GM12878 (cell line): Measurements from ENCODE around the gene TRANK1. TPM values are rescaled to one million over a fixed set of nuclear protein-coding genes. Genes with fewer than 3 reads are reported as not detected.

ENCODE experiments used
- BCL11A ChIP-seq: IDR thresholded peaks from 2 replicates; pipeline ENCODE4 v1.6.1; 2011; ENCODE audit warnings: low read depth, low read length
- BCL3 ChIP-seq: IDR thresholded peaks from 2 replicates; pipeline ENCODE4 v1.6.1; 2011; ENCODE audit warnings: borderline replicate concordance, low read depth, mild to moderate bottlenecking, moderate library complexity, low read length; ENCODE audit not compliant: insufficient read depth, poor library complexity, severe bottlenecking
- BCLAF1 ChIP-seq: fragments of 450-650 bp; IDR thresholded peaks from 2 replicates; pipeline ENCODE4 v1.6.1; 2017; ENCODE audit warnings: antibody characterized with exemption, mild to moderate bottlenecking, moderate library complexity
- BHLHE40 ChIP-seq, 2 experiments: fragments of 450-650 bp in 1 of 2; IDR thresholded peaks; 2 replicates each; pipeline ENCODE4 v1.6.1; 2011 to 2017; ENCODE audit warnings: low read depth in 2 of 2, borderline replicate concordance in 1 of 2, improper control_type of control experiment in 1 of 2, low read length in 1 of 2, mild to moderate bottlenecking in 1 of 2
- BRCA1 ChIP-seq: IDR thresholded peaks from 2 replicates; pipeline ENCODE4 v1.6.1; 2011; ENCODE audit warnings: low read depth, low read length, improper control_type of control experiment
- FOXM1 ChIP-seq: IDR thresholded peaks from 2 replicates; pipeline ENCODE4 v1.6.1; 2012; ENCODE audit warnings: low read depth, mild to moderate bottlenecking, inconsistent platforms, low read length, moderate library complexity
- MAX ChIP-seq: IDR thresholded peaks from 2 replicates; pipeline ENCODE4 v1.6.1; 2012; ENCODE audit warnings: low read depth, low read length, improper control_type of control experiment
- MTA2 ChIP-seq: fragments of 450-650 bp; IDR thresholded peaks from 2 replicates; pipeline ENCODE4 v1.6.1; 2016; ENCODE audit warnings: low read depth, mild to moderate bottlenecking, moderate library complexity
- MXI1 ChIP-seq: fragments of 150-350 bp; IDR thresholded peaks from 2 replicates; pipeline ENCODE4 v1.6.1; 2011; ENCODE audit warnings: low read depth, mild to moderate bottlenecking, inconsistent platforms, low read length, improper control_type of control experiment
- NKRF ChIP-seq: fragments of 450-650 bp; conservative IDR thresholded peaks from 2 replicates; pipeline ENCODE4 v1.6.1; 2017; ENCODE audit warnings: mild to moderate bottlenecking, moderate library complexity
- NR2C1 ChIP-seq: fragments of 450-650 bp; IDR thresholded peaks from 2 replicates; pipeline ENCODE4 v1.6.1; 2017; ENCODE audit warnings: antibody characterized with exemption, mild to moderate bottlenecking, moderate library complexity
- PRDM15 ChIP-seq: fragments of 450-650 bp; formaldehyde crosslinking; IDR thresholded peaks from 2 replicates; pipeline ENCODE4 v1.4.0; 2020; ENCODE audit warnings: mild to moderate bottlenecking, moderate library complexity
- RAD51 ChIP-seq: fragments of 450-650 bp; IDR thresholded peaks from 2 replicates; pipeline ENCODE4 v1.6.1; 2016; ENCODE audit warnings: moderate library complexity, mild to moderate bottlenecking, inconsistent platforms
- RBBP5 ChIP-seq: fragments of 200-600 bp; sonication (generic); conservative IDR thresholded peaks from 2 replicates; pipeline ENCODE4 v1.6.1; 2016
- RUNX3 ChIP-seq: IDR thresholded peaks from 2 replicates; pipeline ENCODE4 v1.6.1; 2012; ENCODE audit warnings: low read length, inconsistent platforms
- SIN3A ChIP-seq: IDR thresholded peaks from 2 replicates; pipeline ENCODE4 v1.6.1; 2012; ENCODE audit warnings: low read depth, low read length, improper control_type of control experiment
- TCF3 ChIP-seq: IDR thresholded peaks from 2 replicates; pipeline ENCODE4 v1.6.1; 2012; ENCODE audit warnings: low read depth, mild to moderate bottlenecking, low read length, borderline replicate concordance; ENCODE audit not compliant: insufficient read depth
- polyA plus RNA-seq, 11 experiments: library from polyadenylated mRNA; depleted of rRNA in 4 of 11; unstranded in 6 of 11; stranded (reverse) in 5 of 11; fragments of >200 nt; fragmentation: Nextera tagmentation in 4 of 11; fragmentation: Illumina TruSeq in 1 of 11; extraction: Ambion mirVana in 4 of 11; extraction: Trizol in 1 of 11; gene quantifications; 1 replicate in 1 of 11; 2 replicates in 10 of 11; pipeline versions ENCODE4 v1.2.1 to v1.2.3, GENCODE V29; 2011 to 2016; ENCODE audit warnings: inconsistent platforms in 2 of 11, missing spikeins in 2 of 11, low read depth in 1 of 11
- total RNA-seq, 4 experiments: library from RNA; depleted of rRNA in 3 of 4; stranded (reverse); fragments of >200 nt in 3 of 4; fragmentation: Illumina TruSeq in 1 of 4; extraction: Trizol in 1 of 4; gene quantifications; 2 replicates each; pipeline versions ENCODE4 v1.2.1 to v1.2.3, GENCODE V29; 2013 to 2021

Gene TRANK1
- total and polyA plus RNA-seq, 10 of the 15 experiments (the other 5 are each of a cell fraction or from before 2014, with no cell fraction given), result 0.46 to 8.8 (median 1.1) TPM

- no peak for TF ChIP-seq TCF3
- TF ChIP-seq PRDM15 (CRISPR knock-in tag), result no peak
- TF ChIP-seq BCL11A, result peak; percentile 74
- TF ChIP-seq BCLAF1, result no peak
- TF ChIP-seq FOXM1, result 0 out of 2 replicates have a peak, but pooled peaks have one; percentile 22
- TF ChIP-seq NKRF, result no peak
- peak; percentile 99 for TF ChIP-seq RUNX3
- 0 out of 2 replicates have a peak, but pooled peaks have one; percentile 37 for TF ChIP-seq MAX
- peak in 1 of 2 experiments; percentile 38; a peak in 1 of 4 replicates for TF ChIP-seq BHLHE40 (IDR thresholded peaks at IDR 0.05; ENCODE audit: borderline replicate concordance in 1 of 2, low read depth in 2 of 2, low read length in 1 of 2)
- TF ChIP-seq BCL3, result no peak
- TF ChIP-seq RBBP5, result no peak
- TF ChIP-seq BRCA1, result no peak
- peak; percentile 97 for TF ChIP-seq MTA2
- TF ChIP-seq RAD51, result peak; percentile 88
- TF ChIP-seq SIN3A, result no peak
- TF ChIP-seq NR2C1, result no peak
- peak; percentile 78; the same call in 1 of the 2 replicates for TF ChIP-seq MXI1
Observed at GRCh38 chr3:36876181-36876936, 68.5 kb downstream of the TRANK1 start (continued).
